GM12892 (cell line): ENCODE results near the gene BEND3.

Experiments used
- POLR2A ChIP-seq: IDR thresholded peaks from 2 replicates; pipeline ENCODE4 v1.6.1; 2011; ENCODE audit warnings: low read depth, low read length, control low read depth
- POLR2AphosphoS5 ChIP-seq: IDR thresholded peaks from 2 replicates; pipeline ENCODE4 v1.6.1; 2011; ENCODE audit warnings: low read depth, low read length, control low read depth
- TAF1 ChIP-seq: IDR thresholded peaks from 2 replicates; pipeline ENCODE4 v1.6.1; 2011; ENCODE audit warnings: low read depth, mild to moderate bottlenecking, control low read depth, low read length, borderline replicate concordance

DNA sequence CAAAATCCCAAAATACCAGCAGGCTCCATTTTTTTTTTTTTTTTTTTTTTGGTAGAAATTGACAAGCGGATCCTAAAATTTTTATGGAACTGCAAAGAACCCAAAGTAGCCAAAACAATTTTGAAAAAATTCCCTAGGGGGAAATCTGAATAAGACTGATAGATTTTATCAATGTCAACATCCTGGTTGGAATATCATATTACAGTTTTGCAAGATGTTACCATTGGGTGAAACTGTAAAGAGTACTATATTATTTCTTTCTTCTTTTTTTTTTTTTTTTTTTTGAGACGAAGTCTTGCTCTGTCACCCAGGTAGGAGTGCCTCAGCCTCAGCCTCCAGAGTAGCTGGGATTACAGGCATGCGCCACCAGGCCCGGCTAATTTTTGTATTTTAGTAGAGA, 29.4 kb upstream of the BEND3 start:
- no peak for TF ChIP-seq POLR2A
- TF ChIP-seq POLR2AphosphoS5 = no peak
- TF ChIP-seq TAF1 = no peak
